Vagina (tissue), 2 donors: ENCODE measurements around the gene MCOLN2.

Experiments used
- CTCF ChIP-seq, 3 experiments: fragments of 450-650 bp in 2 of 3; fragments of 200-600 bp in 1 of 3; sonication (generic) in 1 of 3; IDR thresholded peaks; one replicate each; pipeline ENCODE4 v1.5.1; 2017 to 2019; ENCODE audit warnings: antibody characterized with exemption in 3 of 3, mild to moderate bottlenecking in 2 of 3, moderate library complexity in 2 of 3
- POLR2A ChIP-seq, 2 donors: fragments of 450-650 bp; IDR thresholded peaks; one replicate each; pipeline ENCODE4 v1.6.1; 2017; ENCODE audit warnings: antibody characterized with exemption in 2 of 2, mild to moderate bottlenecking in 2 of 2, moderate library complexity in 2 of 2

GRCh38 chr1:84960371-84960770 lies 36.5 kb downstream of the MCOLN2 start:
- TF ChIP-seq CTCF (IDR thresholded peaks at IDR 0.05) (no peak), POLR2A (IDR thresholded peaks at IDR 0.05) (no peak)
